NCI-H1694 treated with DMSO at 0.1 percent for 48 hours (cell line): ENCODE measurements around the gene TMEM269.
A peak's percentile ranks its signal among the peaks of the same experiment; 100 is the strongest.
"Not testable (repeated sequence)": the region's sequence is repeated elsewhere in the genome, so short reads cannot be mapped to it uniquely, and the experiment has no call there.

Experiments used
- DNase-seq: peaks from one replicate; lab custom pipeline; 2025; lab: John Stamatoyannopoulos, UW

The TMEM269 gene

GRCh38 chr1:42776502-42776901, 8.3 kb upstream of the TMEM269 start:
- no peak for DNase-seq

- peak; percentile 60 for DNase-seq
Observed at GRCh38 chr1:42777852-42778251, 6.9 kb upstream of the TMEM269 start.

DNA sequence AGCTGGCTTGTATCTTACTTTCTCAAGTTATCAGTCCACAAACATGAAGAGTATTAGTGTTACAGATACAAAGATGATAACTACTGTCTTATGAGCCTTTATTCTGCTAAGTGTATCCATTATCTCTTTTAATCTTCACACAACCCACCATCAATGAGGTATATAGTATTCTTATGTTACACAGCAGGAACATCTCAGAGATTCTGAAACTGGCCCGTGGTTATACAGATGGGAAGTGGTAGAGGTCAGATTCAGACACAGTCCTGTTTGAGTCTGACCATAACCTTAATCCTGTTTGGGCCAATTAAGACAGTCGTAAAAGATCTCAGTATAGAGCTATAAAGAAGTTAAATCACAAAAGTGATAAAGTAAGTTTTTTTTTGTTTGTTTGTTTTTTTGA, 5.1 kb upstream of the TMEM269 start:
- no peak for DNase-seq

DNA sequence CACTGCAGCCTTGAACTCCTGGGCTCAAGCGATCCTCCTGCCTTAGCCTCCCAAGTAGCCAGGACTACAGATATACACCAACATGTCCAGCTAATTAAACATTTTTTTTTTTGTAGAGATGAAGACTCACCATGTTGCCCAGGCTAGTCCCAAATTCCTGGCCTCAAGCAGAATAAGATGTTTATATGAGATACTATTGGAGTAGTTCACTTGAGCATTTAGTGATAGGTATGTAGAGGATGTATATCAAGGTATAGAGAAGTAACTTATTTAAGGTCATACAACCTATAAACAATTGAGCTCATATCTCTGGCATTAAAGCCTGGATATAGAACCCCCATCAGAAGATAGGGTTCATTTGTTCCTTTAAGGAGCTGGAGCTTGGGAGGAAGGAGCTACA, 4.6 kb upstream of the TMEM269 start:
- no peak for DNase-seq

DNA sequence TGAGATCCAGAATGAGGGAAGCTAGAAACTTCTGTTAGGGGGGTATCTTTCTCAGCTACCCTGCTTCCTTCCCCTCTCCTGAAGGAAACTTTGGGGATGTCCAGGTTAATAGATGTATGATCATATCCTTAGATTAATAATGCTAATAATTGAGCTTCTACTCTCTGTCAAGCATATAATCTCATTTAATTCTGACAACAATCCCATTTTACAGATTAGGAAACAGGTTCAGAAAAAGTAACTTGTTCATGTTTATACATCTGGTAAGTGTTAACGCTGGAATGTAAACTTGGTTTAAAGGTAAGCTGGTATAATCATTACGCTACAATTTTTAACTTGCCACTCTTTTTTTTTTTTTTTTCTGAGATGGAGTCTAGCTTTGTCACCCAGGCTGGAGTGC, 1.7 kb upstream of the TMEM269 start:
- DNase-seq, result no peak

DNA sequence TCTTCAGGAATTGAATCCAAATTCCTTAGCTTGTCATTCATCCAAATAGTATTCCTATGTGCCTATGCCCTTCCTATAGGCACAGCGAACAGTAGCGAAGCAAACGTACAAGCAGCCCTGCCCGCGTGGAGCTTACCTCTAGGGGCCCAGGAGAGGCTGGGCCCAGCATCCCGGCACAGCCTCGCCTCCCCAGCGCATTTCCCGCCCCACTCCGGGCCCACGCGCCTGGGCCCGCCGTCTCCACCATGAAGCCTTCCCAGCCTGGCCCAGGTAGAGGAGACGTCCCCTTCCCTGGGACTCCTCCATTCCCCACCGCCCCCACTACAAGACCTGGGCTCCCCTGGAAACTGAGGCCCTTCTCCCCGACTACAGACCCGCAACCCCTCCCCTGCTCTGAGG, 245 bp upstream of the TMEM269 start:
- no peak for DNase-seq

DNA sequence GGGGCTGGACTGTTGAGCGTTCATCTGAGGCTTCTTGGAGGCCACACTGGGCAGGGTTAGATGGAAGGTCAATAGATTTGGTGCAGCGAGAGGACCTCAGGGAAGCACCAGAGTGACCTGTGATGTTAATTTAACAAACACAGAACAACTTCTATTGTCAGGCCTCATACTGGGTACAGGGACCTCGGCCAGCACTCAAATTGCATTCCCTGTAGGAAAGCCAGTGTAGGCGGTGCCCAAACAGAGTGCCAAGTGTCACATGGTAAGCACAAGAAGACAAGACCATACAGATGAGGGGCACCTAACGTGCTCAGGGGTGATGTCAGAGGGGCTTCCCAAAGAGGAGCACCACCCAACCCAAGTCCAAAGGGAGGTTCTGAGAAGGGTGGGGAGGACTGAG, 1.3 kb downstream of the TMEM269 start:
- DNase-seq, result no peak

DNA sequence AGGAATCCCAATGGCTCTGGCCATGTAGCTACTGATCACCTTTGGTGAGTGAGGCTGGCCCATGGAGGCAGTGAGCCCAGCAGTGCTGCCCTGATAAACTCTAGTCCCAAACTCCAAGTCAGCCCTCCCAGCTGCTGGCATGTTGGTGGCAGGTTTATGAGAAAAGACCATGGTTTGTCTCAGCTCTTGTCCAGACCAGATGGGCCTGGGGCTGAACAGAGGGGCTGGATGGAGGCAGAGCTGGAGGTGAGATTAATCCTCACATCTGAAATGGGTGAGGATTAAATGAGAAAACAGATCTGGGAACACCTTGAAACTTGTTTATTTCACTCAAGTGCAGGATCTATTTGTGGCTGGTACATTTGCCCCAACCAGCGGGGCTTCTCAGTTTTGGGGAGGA, 3.2 kb downstream of the TMEM269 start:
- no peak for DNase-seq

DNA sequence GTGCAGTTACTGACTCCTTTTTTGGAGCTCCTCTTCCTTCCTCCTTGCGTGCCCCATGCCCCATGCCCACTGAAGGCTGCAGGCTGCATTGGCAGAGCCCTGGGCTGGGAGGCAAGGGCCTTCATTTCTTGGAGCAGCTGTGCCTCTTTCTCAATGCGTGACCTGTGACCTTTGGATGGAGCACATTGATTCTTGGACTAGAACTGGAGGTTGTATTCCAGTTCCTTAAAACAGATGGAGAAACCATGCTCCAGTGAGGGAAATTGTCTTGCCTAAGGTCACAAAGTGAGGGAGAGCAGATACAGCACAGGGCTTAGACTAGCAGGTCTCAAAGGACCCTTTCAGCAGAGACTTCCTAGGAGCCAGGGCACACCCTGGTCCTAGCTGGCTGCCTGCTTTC, 9.0 kb downstream of the TMEM269 start:
- DNase-seq, result no peak

DNA sequence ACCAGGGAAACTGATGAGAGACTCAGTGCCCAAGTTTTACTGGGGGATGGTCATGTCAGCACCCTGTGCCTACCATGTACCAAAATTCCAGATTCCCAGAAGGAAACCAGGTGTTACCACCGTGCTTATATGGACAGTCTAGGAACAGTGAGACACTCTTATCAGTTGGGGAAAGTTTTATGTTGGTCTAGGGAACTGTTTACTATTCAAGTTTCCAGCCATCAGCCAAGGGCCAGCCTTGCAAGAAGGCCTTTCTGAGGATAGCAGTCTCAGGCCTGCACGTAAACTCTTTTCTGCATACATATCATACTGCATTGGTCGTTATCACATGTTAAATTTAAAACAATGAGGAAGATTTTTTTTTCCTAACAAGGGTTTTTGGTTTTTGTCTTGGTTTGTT, 12.6 kb downstream of the TMEM269 start:
- no peak for DNase-seq

- DNase-seq, result no peak
Observed at GRCh38 chr1:42797979-42798378, 13.2 kb downstream of the TMEM269 start.

DNA sequence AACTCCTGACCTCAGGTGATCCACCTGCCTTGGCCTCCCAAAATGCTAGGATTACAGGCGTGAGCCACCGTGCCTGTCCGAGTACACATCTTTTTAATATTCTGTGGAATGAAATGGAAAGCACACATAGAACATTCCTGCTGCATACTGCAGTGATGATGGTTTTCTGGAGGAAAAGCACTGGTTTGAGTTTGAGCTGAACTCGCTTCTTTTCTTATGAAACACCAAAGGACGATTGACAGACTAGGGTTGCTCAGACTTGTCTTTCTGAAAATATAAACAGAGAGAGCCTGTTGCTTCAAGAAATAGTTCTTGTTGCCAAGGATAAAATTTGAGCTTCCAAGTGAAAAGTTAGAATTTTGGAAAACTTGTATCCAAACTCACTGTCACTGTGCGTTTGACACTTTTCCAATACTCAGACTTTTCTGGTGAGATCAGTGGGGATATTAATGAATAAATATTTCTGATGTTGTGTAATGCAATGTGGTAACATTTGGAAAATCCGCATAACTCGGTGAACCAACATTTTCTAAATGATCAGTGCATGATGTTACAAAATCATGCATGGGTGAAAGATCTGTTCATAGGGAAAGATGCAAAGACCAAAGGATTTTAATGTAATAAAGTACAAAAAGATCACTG, 17.2 kb downstream of the TMEM269 start:
- no peak for DNase-seq

GRCh38 chr1:42806171-42806570, 21.4 kb downstream of the TMEM269 start:
- DNase-seq, result no peak

DNA sequence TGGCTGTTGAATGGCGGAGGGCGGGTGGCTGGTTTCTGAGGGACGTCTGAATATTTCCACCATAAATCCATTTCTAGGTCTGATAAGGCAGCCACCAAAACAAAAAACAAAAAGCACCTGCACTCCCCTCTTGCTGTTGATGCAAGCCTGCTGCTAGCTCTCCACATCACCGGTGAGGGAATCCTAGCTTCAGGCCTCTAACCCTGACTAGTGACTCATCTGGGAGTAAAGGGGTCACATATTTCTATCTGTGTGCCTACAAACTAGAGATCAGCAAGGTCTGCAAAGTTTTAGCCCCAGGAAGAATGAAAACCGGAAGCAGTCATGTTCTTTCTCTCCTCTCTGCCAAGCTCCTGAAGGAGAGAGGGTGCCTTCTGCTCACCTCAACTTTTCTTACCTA, 21.8 kb downstream of the TMEM269 start:
- DNase-seq, result no peak

DNA sequence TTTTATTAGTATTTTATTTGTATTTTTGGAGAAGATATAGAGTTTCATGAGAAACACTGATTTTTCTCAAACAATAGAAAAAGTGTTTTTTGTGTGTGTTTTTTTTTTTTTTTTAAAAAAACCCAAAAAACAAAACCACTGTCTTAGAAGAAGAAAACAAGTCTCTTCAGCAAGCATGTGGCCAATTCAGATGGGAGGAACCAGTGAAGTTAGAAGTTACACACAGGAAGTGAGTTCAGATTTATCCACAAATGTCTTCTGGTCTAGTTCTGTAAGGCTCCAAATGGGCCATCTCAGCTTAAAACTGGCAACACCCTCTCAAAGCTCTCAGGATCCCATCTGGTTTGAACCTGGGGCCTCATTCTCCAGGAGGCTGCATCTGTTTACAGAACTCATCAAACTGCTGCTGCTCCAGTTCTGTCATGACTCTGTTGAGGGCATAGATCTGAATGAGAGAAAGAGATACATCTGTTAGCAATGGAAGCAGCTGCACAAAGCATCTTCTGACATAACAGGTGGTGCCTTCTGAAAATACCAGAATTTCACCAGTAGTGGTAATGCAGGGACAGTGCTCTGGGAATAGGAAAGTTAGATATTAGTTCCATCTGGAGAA, 22.4 kb downstream of the TMEM269 start:
- peak; percentile 92 for DNase-seq

DNA sequence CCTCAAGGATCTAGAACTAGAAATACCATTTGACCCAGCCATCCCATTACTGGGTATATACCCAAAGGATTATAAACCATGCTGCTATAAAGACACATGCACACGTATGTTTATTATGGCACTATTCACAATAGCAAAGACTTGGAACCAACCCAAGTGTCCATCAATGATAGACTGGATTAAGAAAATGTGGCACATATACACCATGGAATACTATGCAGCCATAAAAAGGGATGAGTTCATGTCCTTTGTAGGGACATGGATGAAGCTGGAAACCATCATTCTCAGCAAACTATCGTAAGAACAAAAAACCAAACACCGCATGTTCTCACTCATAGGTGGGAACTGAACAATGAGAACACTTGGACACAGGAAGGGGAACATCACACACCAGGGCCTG, 30.0 kb downstream of the TMEM269 start:
- DNase-seq, result not testable (repeated sequence)

GRCh38 chr1:42815941-42816584, 31.3 kb downstream of the TMEM269 start:
- DNase-seq, result peak; percentile 52

DNA sequence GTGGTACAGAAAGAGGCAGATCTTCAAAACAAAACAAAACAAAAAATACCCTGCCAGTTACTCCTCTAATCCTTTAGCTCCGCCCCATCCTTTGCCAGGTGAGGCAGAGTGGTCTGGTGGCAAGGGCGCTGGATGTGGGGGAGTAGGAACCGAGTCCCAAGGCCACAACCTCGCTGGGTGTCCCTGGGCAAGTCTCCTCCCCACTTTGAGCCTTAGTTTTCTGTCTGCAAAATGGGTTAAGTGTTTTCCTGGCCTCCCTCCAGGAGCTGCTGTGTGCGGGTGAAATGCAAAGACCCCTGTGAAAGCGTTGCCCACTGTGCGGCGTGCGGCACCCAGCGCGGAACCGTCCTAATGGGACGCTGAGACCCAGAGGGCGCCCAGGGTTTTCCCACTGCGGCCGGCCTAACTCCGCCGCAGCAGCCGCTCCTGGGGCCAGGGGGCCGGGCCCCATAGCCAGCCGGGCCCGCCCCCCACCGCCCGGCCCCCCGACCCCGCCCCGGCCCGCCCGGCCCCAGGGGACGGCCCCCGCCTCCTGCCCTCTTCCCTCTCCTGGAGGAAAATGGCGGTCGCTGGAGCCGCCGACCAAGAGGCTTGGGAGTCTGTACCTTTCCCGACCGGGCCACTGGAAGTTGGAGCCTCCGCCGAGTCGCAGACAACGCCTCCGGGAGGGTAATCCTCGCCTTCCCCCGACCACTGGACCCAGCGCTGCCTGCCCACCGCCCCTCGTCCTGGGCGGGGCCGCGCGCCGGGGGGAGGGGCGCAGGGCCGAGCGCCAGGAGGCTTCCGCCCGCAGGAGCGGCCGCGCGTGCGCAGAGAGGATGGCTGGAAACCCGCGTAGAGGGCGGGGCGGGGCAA, 32.0 kb downstream of the TMEM269 start, which contains the start of the genes ERMAP and SVBP:
Gene ERMAP (plus strand): TSS at position 538 of the 855 bp plus-strand sequence. CDS start 13,327 bp downstream, outside the sequence.
Gene SVBP (minus strand): TSS at position 813 of the 855 bp plus-strand sequence. CDS start 853 bp downstream, outside the sequence.
- peak; percentile 89 for DNase-seq

DNA sequence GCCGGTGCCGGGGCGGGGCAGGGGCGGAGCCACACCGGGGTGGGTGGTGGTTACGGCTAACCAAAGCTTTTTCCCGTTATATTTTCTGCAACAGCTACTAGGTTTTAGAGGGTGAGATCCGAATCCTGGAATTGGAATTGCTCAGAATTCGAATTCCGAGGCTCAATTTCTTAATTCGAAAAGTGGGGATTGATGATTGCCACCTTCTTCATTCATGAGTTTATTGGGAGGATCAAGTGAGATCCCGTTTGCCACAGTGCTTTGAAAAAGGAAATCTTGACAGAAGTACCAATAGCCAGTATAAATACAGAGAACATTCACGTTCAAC, 32.6 kb downstream of the TMEM269 start:
- no peak for DNase-seq

GRCh38 chr1:42817976-42818375, 33.2 kb downstream of the TMEM269 start:
- DNase-seq, result no peak

DNA sequence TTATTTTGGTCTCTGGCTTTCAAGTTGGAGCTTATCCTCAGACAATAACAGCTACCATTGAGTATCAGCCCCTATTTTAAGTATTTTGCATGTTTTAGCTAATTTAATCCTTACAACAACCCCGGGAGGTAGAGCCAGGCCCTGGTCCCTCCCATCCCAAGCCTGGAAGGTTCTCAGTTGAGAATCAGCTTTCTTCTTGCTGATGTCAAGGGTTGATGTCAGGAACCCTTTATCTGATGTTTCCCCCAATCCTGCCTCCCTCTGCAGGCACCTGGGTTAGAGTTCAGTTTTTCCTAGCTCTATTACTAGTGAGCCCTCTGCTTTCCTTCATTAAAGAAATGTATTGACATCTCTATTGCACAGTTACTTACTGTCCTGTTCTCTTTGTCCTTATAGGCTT, 36.0 kb downstream of the TMEM269 start:
- DNase-seq, result no peak

DNA sequence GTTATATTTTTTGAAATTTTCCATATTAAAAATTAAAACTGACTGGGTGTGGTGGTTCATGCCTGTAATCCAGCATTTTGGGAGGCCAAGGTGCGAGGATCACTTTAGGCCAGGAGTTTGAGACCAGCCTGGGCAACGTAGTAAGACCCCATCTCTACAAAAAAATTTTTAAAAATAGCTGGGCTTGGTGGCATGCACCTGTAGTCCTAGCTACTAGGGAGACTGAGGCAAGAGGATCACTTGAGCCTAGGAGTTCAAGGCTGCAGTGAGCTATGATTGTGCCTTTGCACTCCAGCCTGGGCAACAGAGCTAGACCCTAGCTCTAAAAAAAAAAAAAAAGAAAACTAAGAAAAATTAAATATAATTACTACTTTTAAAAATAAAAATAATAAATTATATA, 36.9 kb downstream of the TMEM269 start:
- no peak for DNase-seq
